ENCODE data around the gene ZFAND6. TPM values are rescaled to one million over a fixed set of nuclear protein-coding genes. Genes with fewer than 3 reads are reported as not detected.

The ZFAND6 gene
- total and polyA plus RNA-seq, 10 donors, result 68.0 to 154 (median 89.2) TPM

DNA sequence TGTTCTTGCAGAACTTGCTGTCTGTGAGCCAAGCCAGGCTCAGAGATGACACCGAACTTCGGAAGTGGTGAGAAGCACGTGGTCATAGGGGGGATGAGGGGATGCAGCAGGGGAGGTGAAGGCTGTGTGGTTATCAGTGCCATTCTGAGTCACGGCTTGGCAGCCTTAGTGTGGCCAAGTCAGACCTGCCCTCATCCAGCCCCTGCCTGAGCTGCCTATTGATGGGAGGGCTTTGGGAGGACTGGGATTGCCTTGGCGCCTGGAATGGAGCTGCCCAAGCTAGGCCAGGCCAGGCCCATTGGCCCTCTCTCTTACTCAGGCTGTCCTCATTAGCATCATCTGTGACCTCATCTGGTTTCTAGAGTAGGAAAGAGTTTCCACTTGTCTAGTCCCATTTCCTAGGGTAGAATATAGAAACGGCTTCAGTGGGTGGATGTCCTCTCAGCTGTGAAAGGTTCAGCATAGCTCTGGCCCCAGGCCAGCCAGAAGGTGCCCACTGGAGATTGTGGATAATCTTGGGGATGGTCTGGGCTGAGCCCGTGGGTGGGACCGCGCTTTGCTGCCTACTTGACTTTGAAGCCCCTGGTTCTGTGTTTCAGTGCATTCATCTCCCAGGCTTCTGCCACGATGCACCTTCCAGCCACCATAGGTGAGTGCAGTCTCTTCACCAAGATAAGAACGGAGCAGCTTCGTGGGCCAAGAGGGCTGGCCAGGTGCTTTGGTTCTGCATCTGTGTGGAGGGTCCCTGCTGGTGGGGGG lies 100.5 kb downstream of the ZFAND6 start:
- no peaks in the 10 kb centered on the region for H3K27me3 ChIP-seq (replicated peaks in 1 of 7)
- peaks cover 0 to 30% (median 0%) of the 10 kb centered on the region in 6 donors for H3K36me3 ChIP-seq
- DNase-seq, result no peak
- intact Hi-C loops (cut with DNase I; ENCODE audit: low total_unique reads), result no loop called here
- H3K4me1 ChIP-seq, result peaks cover 5 to 59% (median 31%) of the 10 kb centered on the region in 6 donors
- H3K4me3 ChIP-seq, result no peak overlapping the region
- H3K27ac ChIP-seq, result peak overlapping the region in 7 of 8 donors; percentile 58 to 84 (median 70)
- WGBS, 5 donors, result 83 to 95% (median 89%) methylated on average over 9 to 12 of the region's 12 CpGs
- no peaks in the 10 kb centered on the region for H3K9me3 ChIP-seq
- TF ChIP-seq, protein P1, sequence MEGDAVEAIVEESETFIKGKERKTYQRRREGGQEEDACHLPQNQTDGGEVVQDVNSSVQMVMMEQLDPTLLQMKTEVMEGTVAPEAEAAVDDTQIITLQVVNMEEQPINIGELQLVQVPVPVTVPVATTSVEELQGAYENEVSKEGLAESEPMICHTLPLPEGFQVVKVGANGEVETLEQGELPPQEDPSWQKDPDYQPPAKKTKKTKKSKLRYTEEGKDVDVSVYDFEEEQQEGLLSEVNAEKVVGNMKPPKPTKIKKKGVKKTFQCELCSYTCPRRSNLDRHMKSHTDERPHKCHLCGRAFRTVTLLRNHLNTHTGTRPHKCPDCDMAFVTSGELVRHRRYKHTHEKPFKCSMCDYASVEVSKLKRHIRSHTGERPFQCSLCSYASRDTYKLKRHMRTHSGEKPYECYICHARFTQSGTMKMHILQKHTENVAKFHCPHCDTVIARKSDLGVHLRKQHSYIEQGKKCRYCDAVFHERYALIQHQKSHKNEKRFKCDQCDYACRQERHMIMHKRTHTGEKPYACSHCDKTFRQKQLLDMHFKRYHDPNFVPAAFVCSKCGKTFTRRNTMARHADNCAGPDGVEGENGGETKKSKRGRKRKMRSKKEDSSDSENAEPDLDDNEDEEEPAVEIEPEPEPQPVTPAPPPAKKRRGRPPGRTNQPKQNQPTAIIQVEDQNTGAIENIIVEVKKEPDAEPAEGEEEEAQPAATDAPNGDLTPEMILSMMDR (IDR thresholded peaks at IDR 0.05 in 8 of 11, conservative IDR thresholded peaks at IDR 0.05 in 3 of 11), result no peak
- TF ChIP-seq POLR2AphosphoS5 (IDR thresholded peaks at IDR 0.05) (no peak), POLR2A (IDR thresholded peaks at IDR 0.05) (no peak)

DNA sequence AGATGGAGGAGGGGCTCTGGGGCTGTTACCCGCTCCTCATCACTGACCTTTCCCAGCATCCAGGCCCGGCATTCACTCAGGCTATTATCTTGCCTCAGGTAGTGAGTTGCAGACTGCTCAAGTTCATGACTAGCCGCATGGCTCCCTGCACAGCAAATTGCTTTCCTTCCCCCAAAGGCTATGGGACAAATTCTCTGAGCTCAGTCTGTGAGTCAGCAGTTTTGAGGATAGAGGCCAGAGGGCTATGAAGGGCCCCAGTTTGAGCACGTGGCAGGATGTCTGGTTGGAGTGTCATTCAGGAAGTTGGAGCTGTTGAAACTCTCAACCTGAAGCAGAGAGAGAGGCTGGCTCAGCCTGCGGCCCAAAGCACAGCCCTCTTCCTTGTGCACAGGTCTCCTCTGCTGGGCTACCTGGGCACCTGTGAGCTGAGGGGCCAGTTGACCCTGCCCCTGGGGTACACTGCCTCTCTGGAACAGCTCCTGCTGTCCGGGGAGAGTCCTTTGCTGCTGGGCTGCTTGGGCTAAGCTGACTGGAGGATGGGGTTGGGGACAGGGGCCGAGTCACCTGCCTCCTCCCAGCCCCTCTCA lies 101.2 kb downstream of the ZFAND6 start:
- WGBS, 5 donors, result 28 to 49% (median 41%) methylated on average over 7 of the region's 7 CpGs
- Histone ChIP-seq H3K36me3 (peaks cover 0 to 30% (median 0%) of the 10 kb centered on the region in 6 donors), H3K27me3 (replicated peaks in 1 of 7) (no peaks in the 10 kb centered on the region), H3K9me3 (no peaks in the 10 kb centered on the region), H3K4me1 (peaks cover 5 to 52% (median 27%) of the 10 kb centered on the region in 6 donors), H3K4me3 (peak overlapping the region in 1 of 8 donors; percentile 19), H3K27ac (peak overlapping the region in 7 of 8 donors; percentile 58 to 84 (median 70))
- peak; percentile 87 for DNase-seq
- TF ChIP-seq POLR2A (IDR thresholded peaks at IDR 0.05) (no peak), POLR2AphosphoS5 (IDR thresholded peaks at IDR 0.05) (peak; percentile 44 to 81 (median 52))
- intact Hi-C loops (cut with DNase I; ENCODE audit: low total_unique reads), result no loop called here

DNA sequence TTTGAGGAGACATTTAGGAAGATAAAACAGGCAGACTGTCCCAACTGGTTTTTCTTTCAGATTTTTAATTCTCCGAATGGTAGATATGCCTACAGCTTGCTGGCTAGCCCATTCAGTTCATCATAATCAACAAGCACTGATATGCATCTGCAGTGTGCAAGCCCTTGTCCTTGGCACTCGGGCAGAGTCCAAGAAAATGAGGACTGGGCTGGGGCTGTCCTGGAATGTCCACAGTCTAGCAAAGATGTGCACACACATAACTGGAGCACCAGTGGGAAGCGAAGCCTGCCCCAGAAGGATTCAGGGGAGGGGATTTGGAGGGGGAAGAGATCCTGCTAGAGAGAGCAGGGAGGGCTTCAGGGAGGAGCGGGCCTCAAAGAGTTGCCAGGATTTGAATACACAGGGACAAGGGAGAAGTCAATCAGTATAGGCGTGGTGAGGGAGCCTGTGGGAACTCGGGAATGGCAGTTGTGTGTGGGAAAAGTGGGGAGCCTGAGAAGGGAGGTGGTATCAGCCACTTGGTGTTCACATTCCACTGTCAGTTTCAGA lies 102.1 kb downstream of the ZFAND6 start:
- Histone ChIP-seq H3K9me3 (no peaks in the 10 kb centered on the region), H3K27ac (peak overlapping the region in 5 of 8 donors; percentile 66 to 84 (median 76)), H3K36me3 (peaks cover 0 to 30% (median 0%) of the 10 kb centered on the region in 6 donors), H3K4me1 (peaks cover 5 to 43% (median 25%) of the 10 kb centered on the region in 6 donors), H3K27me3 (replicated peaks in 1 of 7) (no peaks in the 10 kb centered on the region), H3K4me3 (no peak overlapping the region)
- 87 to 96% (median 89%) methylated on average over 6 of the region's 6 CpGs for WGBS, 5 donors
- TF ChIP-seq POLR2AphosphoS5 (IDR thresholded peaks at IDR 0.05) (no peak), POLR2A (IDR thresholded peaks at IDR 0.05) (no peak)
- TF ChIP-seq, protein P1 (IDR thresholded peaks at IDR 0.05 in 8 of 11, conservative IDR thresholded peaks at IDR 0.05 in 3 of 11), result no peak
- intact Hi-C loops (cut with DNase I; ENCODE audit: low total_unique reads), result no loop called here
- DNase-seq, result no peak

- 69 to 87% (median 82%) methylated on average over 6 of the region's 6 CpGs for WGBS, 5 donors
- peaks cover 0 to 30% (median 0%) of the 10 kb centered on the region in 6 donors for H3K36me3 ChIP-seq
- no peak overlapping the region for H3K4me3 ChIP-seq
- H3K27ac ChIP-seq, result peak overlapping the region in 4 of 8 donors; percentile 66 to 84 (median 76)
- H3K27me3 ChIP-seq (replicated peaks in 1 of 7), result no peaks in the 10 kb centered on the region
- no peak for TF ChIP-seq POLR2A (IDR thresholded peaks at IDR 0.05)
- no peak for TF ChIP-seq POLR2AphosphoS5 (IDR thresholded peaks at IDR 0.05)
- TF ChIP-seq, protein P1 (IDR thresholded peaks at IDR 0.05 in 8 of 11, conservative IDR thresholded peaks at IDR 0.05 in 3 of 11), result no peak
- intact Hi-C loops (cut with DNase I; ENCODE audit: low total_unique reads), result no loop called here
- H3K9me3 ChIP-seq, result no peaks in the 10 kb centered on the region
- no peak for DNase-seq
- peaks cover 5 to 38% (median 24%) of the 10 kb centered on the region in 6 donors for H3K4me1 ChIP-seq
Measured at GRCh38 chr15:80162059-80162554, 102.6 kb downstream of the ZFAND6 start.
